CD14-positive monocyte (primary cell): Measurements from ENCODE around the gene CCDC69. TPM values are rescaled to one million over a fixed set of nuclear protein-coding genes. Genes with fewer than 3 reads are reported as not detected.
A peak's percentile ranks its signal among the peaks of the same experiment; 100 is the strongest.

Experiments used
- DNase-seq, 3 donors: peaks; one replicate each; pipeline ENCODE4 v3.0.0-alpha.2; 2011 to 2022
- H2AFZ ChIP-seq: 2 replicates; pipeline ENCODE4 v1.6.0; 2012; ENCODE audit warnings: mild to moderate bottlenecking, low read depth, low read length, inconsistent platforms; ENCODE audit not compliant: insufficient read depth, poor library complexity, severe bottlenecking
- H3K27ac ChIP-seq, 2 donors: 1 replicate in 1 of 2; 2 replicates in 1 of 2; pipeline ENCODE4 v1.5.1; 2012 to 2013; ENCODE audit warnings: low read length in 2 of 2, control low read depth in 1 of 2, inconsistent platforms in 1 of 2, low read depth in 1 of 2, mild to moderate bottlenecking in 1 of 2
- H3K27me3 ChIP-seq, 2 donors: one replicate each; pipeline versions ENCODE4 v1.6.0 to v1.6.1; 2011 to 2013; ENCODE audit warnings: low read length in 2 of 2; ENCODE audit not compliant: control insufficient read depth in 2 of 2, insufficient read depth in 2 of 2
- H3K36me3 ChIP-seq, 2 donors: replicated peaks in 1 of 2; 1 replicate in 1 of 2; 2 replicates in 1 of 2; pipeline versions ENCODE4 v1.5.1 to v1.6.1; 2012 to 2013; ENCODE audit warnings: low read length in 2 of 2, control low read depth in 1 of 2, inconsistent platforms in 1 of 2, mild to moderate bottlenecking in 1 of 2; ENCODE audit not compliant: insufficient read depth in 2 of 2, control insufficient read depth in 1 of 2
- H3K4me1 ChIP-seq, 2 donors: 1 replicate in 1 of 2; 2 replicates in 1 of 2; pipeline versions ENCODE4 v1.5.1 to v1.6.1; 2012 to 2013; ENCODE audit warnings: low read length in 2 of 2, control low read depth in 1 of 2, inconsistent platforms in 1 of 2, mild to moderate bottlenecking in 1 of 2, moderate library complexity in 1 of 2; ENCODE audit not compliant: insufficient read depth in 2 of 2, control insufficient read depth in 1 of 2
- H3K4me2 ChIP-seq: replicated peaks from 2 replicates; pipeline ENCODE3; 2012; ENCODE audit warnings: low read length, moderate library complexity, mild to moderate bottlenecking; ENCODE audit not compliant: poor library complexity, severe bottlenecking; ENCODE audit errors: extremely low read depth
- H3K4me3 ChIP-seq, 3 experiments: fragments of 200-600 bp in 1 of 3; sonication (generic) in 1 of 3; replicated peaks in 1 of 3; 1 replicate in 2 of 3; 2 replicates in 1 of 3; pipeline ENCODE4 v1.5.1; 2011 to 2013; ENCODE audit warnings: low read length in 3 of 3, mild to moderate bottlenecking in 3 of 3, control low read depth in 2 of 3, low read depth in 2 of 3, inconsistent platforms in 1 of 3, moderate library complexity in 1 of 3
- H3K79me2 ChIP-seq: 2 replicates; pipeline ENCODE4 v1.6.0; 2012; ENCODE audit warnings: mild to moderate bottlenecking, control low read depth, inconsistent platforms, low read length, moderate library complexity; ENCODE audit not compliant: insufficient read depth
- H3K9ac ChIP-seq: 2 replicates; pipeline ENCODE4 v1.6.0; 2017; ENCODE audit warnings: low read length, mild to moderate bottlenecking; ENCODE audit not compliant: insufficient read depth, poor library complexity, severe bottlenecking
- H3K9me3 ChIP-seq, 2 donors: replicated peaks in 1 of 2; 1 replicate in 1 of 2; 2 replicates in 1 of 2; pipeline versions ENCODE4 v1.5.1 to v1.6.1; 2012 to 2013; ENCODE audit warnings: low read length in 2 of 2, control low read depth in 1 of 2; ENCODE audit not compliant: control insufficient read depth in 1 of 2, insufficient read depth in 1 of 2
- H4K20me1 ChIP-seq: 2 replicates; pipeline ENCODE4 v1.6.0; 2012; ENCODE audit warnings: mild to moderate bottlenecking, low read length, control low read depth, moderate library complexity; ENCODE audit not compliant: insufficient read depth
- H3K27ac Mint-ChIP-seq, 7 donors: one replicate each; pipeline ENCODE4 v1.8.0; 2020; ENCODE audit warnings: mild to moderate bottlenecking in 7 of 7, mixed read lengths in 7 of 7, moderate library complexity in 6 of 7, inconsistent platforms in 2 of 7
- H3K27me3 Mint-ChIP-seq, 3 donors: one replicate each; pipeline ENCODE4 v1.8.0; 2021 to 2022; ENCODE audit warnings: low read depth in 3 of 3, mild to moderate bottlenecking in 3 of 3, mixed read lengths in 3 of 3, moderate library complexity in 3 of 3, inconsistent platforms in 1 of 3
- H3K36me3 Mint-ChIP-seq, 2 donors: one replicate each; pipeline ENCODE4 v1.8.0; 2020; ENCODE audit warnings: mixed read lengths in 2 of 2, inconsistent platforms in 1 of 2, mild to moderate bottlenecking in 1 of 2
- H3K4me1 Mint-ChIP-seq: one replicate; pipeline ENCODE4 v1.8.0; 2020; ENCODE audit warnings: mild to moderate bottlenecking, mixed read lengths
- H3K4me3 Mint-ChIP-seq, 2 donors: one replicate each; pipeline ENCODE4 v1.8.0; 2020; ENCODE audit warnings: mild to moderate bottlenecking in 2 of 2, mixed read lengths in 2 of 2, moderate library complexity in 1 of 2
- H3K9me3 Mint-ChIP-seq, 7 donors: one replicate each; pipeline ENCODE4 v1.8.0; 2020 to 2022; ENCODE audit warnings: mixed read lengths in 7 of 7, mild to moderate bottlenecking in 6 of 7, moderate library complexity in 6 of 7, inconsistent platforms in 2 of 7
- CTCF ChIP-seq: fragments of 200-600 bp; IDR thresholded peaks from one replicate; pipeline ENCODE4 v1.8.0; 2022; ENCODE audit warnings: antibody characterized with exemption, mild to moderate bottlenecking
- WGBS: methylation state at CpG from one replicate; pipeline ENCODE4 v1.1.5; 2013; ENCODE audit warnings: missing lambda C conversion rate; ENCODE audit not compliant: insufficient coverage; 5-methylcytosine and 5-hydroxymethylcytosine counted together
- intact Hi-C, 2 donors: fragments of 100-400 bp; cut with micrococcal nuclease; formaldehyde crosslinking; loops; one replicate each; pipeline versions ENCODE4 v1.15.0 to v1.15.1; 2023
- polyA plus RNA-seq, 3 donors: library from polyadenylated mRNA; depleted of rRNA in 1 of 3; unstranded in 2 of 3; stranded (reverse) in 1 of 3; fragments of 300-500 nt in 2 of 3; fragments of >200 nt in 1 of 3; fragmentation: Illumina TruSeq in 2 of 3; gene quantifications; 1 replicate in 2 of 3; 2 replicates in 1 of 3; pipeline ENCODE4 v1.2.3, GENCODE V29; 2012 to 2021

The CCDC69 gene
- polyA plus RNA-seq, 3 donors, result 68.4 to 176 (median 84.1) TPM

GRCh38 chr5:151259931-151260330, 36.0 kb upstream of the CCDC69 start:
- 90% methylated on average over 2 of the region's 4 CpGs for WGBS
- H3K36me3 ChIP-seq, result peaks cover 24 to 43% of the 10 kb centered on the region in 2 donors
- H3K79me2 ChIP-seq, result peaks cover 75% of the 10 kb centered on the region
- DNase-seq, result no peak
- no peak overlapping the region for H3K4me3 ChIP-seq
- H3K9me3 ChIP-seq, result no peaks in the 10 kb centered on the region
- Mint-ChIP-seq H3K36me3 (peaks cover 47 to 52% of the 10 kb centered on the region in 2 donors), H3K4me3 (no peak overlapping the region), H3K27ac (peak overlapping the region in 5 of 7 donors; percentile 26 to 97 (median 71)), H3K27me3 (peaks cover 0 to 3% (median 2%) of the 10 kb centered on the region in 3 donors), H3K9me3 (no peaks in the 10 kb centered on the region), H3K4me1 (peaks cover 63% of the 10 kb centered on the region)
- H3K4me1 ChIP-seq, result peaks cover 62 to 63% of the 10 kb centered on the region in 2 donors
- H3K27me3 ChIP-seq, result no peaks in the 10 kb centered on the region
- TF ChIP-seq CTCF, result no peak
- no peak overlapping the region for H3K27ac ChIP-seq
- no peak overlapping the region for H3K4me2 ChIP-seq
- H3K9ac ChIP-seq, result no peak overlapping the region
- peaks cover 56% of the 10 kb centered on the region for H4K20me1 ChIP-seq
- intact Hi-C loops, result loop anchor here in 1 of 2 donors (10.0 kb wide), 1 partner anchor 205 kb away; no protein-coding TSS in a partner anchor
- no peak overlapping the region for H2AFZ ChIP-seq

GRCh38 chr5:151258816-151259215, 34.9 kb upstream of the CCDC69 start:
- WGBS, result 47% methylated on average over 1 of the region's 1 CpG
- Histone ChIP-seq H3K4me2 (peak overlapping the region; percentile 56), H4K20me1 (peaks cover 46% of the 10 kb centered on the region), H3K27ac (peak overlapping the region; percentile 78 to 94), H3K36me3 (peaks cover 24 to 36% of the 10 kb centered on the region in 2 donors), H3K4me1 (peaks cover 62% of the 10 kb centered on the region in 2 donors), H3K79me2 (peaks cover 84% of the 10 kb centered on the region), H3K9ac (peak overlapping the region; percentile 13), H2AFZ (no peak overlapping the region), H3K9me3 (no peaks in the 10 kb centered on the region), H3K4me3 (peak overlapping the region in 1 of 3 experiments; percentile 55), H3K27me3 (no peaks in the 10 kb centered on the region)
- Mint-ChIP-seq H3K9me3 (no peaks in the 10 kb centered on the region), H3K4me3 (peak overlapping the region; percentile 31 to 39), H3K27ac (peak overlapping the region; percentile 92 to 100 (median 97)), H3K36me3 (peaks cover 42 to 46% of the 10 kb centered on the region in 2 donors), H3K4me1 (peaks cover 63% of the 10 kb centered on the region), H3K27me3 (peaks cover 0 to 3% (median 2%) of the 10 kb centered on the region in 3 donors)
- no peak for TF ChIP-seq CTCF
- peak in 1 of 3 donors; percentile 85 for DNase-seq
- intact Hi-C loops, result loop anchor here in 1 of 2 donors (10.0 kb wide), 1 partner anchor 204 kb away; no protein-coding TSS in a partner anchor
